ENCODE results near the gene SLC25A13.

DNA sequence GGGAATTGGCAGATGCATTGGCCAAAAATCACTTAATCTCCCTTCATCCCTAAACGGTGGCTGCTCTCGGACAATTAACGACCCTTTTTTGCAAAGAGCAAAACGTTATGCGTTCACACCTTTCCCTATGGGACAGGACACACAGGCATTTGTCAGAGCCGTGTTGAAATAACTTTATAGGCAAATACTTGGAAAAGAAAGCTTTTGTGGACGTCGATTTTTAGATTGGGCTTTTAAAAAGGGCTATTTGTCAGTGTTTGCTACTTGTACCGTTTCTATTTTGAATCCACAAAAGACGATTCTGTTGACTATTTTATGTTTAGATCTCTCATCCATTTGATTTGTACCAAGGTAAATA is 245.6 kb downstream of the SLC25A13 start:
- TF ChIP-seq, protein P1, sequence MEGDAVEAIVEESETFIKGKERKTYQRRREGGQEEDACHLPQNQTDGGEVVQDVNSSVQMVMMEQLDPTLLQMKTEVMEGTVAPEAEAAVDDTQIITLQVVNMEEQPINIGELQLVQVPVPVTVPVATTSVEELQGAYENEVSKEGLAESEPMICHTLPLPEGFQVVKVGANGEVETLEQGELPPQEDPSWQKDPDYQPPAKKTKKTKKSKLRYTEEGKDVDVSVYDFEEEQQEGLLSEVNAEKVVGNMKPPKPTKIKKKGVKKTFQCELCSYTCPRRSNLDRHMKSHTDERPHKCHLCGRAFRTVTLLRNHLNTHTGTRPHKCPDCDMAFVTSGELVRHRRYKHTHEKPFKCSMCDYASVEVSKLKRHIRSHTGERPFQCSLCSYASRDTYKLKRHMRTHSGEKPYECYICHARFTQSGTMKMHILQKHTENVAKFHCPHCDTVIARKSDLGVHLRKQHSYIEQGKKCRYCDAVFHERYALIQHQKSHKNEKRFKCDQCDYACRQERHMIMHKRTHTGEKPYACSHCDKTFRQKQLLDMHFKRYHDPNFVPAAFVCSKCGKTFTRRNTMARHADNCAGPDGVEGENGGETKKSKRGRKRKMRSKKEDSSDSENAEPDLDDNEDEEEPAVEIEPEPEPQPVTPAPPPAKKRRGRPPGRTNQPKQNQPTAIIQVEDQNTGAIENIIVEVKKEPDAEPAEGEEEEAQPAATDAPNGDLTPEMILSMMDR (IDR thresholded peaks at IDR 0.05; ENCODE audit: low read length) = no peak
- no peak for TF ChIP-seq EZH2 (optimal IDR thresholded peaks at IDR 0.05; ENCODE audit: low read depth, low read length)

Data from MM.1S (cell line).